HL-60 (cell line): ENCODE data around the gene PRMT9.

Experiments
- DNase-seq, 2 experiments: peaks; one replicate each; pipeline ENCODE4 v3.0.0-alpha.2; 2010 to 2020; ENCODE audit warnings: low read depth in 1 of 2, low spot score in 1 of 2
- H3K27ac ChIP-seq: fragments of 250-450 bp; sonication (Bioruptor Pico); replicated peaks from 2 replicates; pipeline ENCODE4 v1.5.1; 2020; ENCODE audit warnings: mild to moderate bottlenecking, moderate library complexity
- H3K27me3 ChIP-seq: fragments of 250-450 bp; sonication (Bioruptor Pico); 2 replicates; pipeline ENCODE4 v1.5.1; 2021; ENCODE audit warnings: mild to moderate bottlenecking, moderate library complexity; ENCODE audit not compliant: insufficient read depth, poor library complexity, severe bottlenecking
- H3K4me3 ChIP-seq: replicated peaks from 2 replicates; pipeline ENCODE4 v1.5.1; 2011; ENCODE audit warnings: mild to moderate bottlenecking, control low read depth, low read length; ENCODE audit not compliant: insufficient read depth
- CTCF ChIP-seq: IDR thresholded peaks from one replicate; pipeline ENCODE4 v1.5.1; 2011; ENCODE audit warnings: low read length, control low read depth, inconsistent platforms; ENCODE audit not compliant: insufficient read depth
- GABPA ChIP-seq: IDR thresholded peaks from 2 replicates; pipeline ENCODE4 v1.6.1; 2012; ENCODE audit warnings: low read depth
- POLR2AphosphoS5 ChIP-seq: IDR thresholded peaks from 2 replicates; pipeline ENCODE4 v1.6.1; 2012; ENCODE audit warnings: low read depth
- SPI1 ChIP-seq: IDR thresholded peaks from 2 replicates; pipeline ENCODE4 v1.6.1; 2012; ENCODE audit warnings: low read depth, mild to moderate bottlenecking, borderline replicate concordance
- TF ChIP-seq, protein P1 (sequence below): IDR thresholded peaks from 2 replicates; pipeline ENCODE4 v1.6.1; 2012; ENCODE audit warnings: low read depth; ENCODE audit not compliant: insufficient replicate concordance

PRMT9 gene

DNA sequence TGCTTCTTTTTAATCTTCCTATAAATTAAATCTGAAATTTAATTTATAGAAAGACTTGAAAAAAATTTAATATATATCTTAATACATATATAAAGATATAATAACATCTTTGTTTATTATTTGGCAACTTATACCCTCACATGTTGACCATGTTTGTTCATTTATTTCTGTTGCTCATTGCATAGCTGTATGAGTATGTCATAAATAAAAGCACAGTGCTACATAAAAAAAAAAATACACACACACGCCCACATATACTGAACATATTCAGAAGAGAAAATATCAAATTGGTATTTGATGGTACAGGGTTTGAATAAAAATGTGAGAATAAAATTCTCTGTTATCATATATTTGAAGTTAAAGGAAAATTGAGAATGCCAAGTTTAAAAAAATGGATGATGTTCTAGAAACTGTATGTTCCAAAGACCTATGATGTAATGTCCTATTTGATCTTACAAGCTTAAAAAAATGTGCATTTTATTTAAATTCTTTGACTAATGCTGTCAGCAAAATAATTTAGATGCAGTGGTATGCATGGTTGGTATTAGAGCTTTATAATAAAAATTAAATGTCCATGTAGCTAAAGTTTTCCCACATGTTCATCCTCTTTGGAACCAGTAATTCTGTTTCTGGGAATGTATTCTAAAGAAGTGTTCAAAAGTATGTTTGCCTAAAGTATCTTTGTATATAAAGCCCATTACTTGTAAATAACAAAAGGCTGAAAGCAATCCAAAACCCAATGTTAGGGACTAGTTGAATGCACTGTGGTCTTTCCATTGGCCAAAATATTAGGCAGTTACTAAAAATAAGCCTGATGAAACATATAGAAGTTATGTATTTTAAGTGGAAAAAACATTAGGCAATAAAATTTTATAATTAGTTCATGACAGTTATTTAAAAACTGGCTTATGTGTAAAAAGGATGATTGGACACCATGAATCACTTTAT, 53.9 kb downstream of the PRMT9 start:
- no peak overlapping the region for H3K27ac ChIP-seq
- no peak overlapping the region for H3K4me3 ChIP-seq
- DNase-seq, result no peak

DNA sequence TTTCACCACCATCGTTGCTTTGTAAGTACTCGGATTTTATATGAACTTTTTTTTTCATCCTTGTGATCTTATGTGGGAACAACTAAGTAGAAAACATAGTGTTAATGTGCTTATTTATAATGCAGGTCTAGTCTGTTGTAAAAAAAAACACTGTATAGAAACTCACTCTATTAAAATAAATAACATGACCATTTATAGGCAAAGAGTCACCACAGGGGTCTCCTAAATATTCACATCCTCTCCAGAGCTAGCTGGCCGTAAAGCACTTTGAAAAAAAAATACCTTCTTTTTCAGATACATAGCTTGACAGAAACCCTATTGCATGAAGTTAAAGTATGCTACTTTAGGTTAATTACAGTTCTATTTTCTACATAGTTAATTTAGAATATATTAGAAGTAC, 55.5 kb downstream of the PRMT9 start:
- no peak overlapping the region for H3K4me3 ChIP-seq
- no peaks in the 10 kb centered on the region for H3K27me3 ChIP-seq
- no peak for TF ChIP-seq SPI1
- no peak for TF ChIP-seq GABPA
- no peak for TF ChIP-seq POLR2AphosphoS5
- TF ChIP-seq, protein P1, sequence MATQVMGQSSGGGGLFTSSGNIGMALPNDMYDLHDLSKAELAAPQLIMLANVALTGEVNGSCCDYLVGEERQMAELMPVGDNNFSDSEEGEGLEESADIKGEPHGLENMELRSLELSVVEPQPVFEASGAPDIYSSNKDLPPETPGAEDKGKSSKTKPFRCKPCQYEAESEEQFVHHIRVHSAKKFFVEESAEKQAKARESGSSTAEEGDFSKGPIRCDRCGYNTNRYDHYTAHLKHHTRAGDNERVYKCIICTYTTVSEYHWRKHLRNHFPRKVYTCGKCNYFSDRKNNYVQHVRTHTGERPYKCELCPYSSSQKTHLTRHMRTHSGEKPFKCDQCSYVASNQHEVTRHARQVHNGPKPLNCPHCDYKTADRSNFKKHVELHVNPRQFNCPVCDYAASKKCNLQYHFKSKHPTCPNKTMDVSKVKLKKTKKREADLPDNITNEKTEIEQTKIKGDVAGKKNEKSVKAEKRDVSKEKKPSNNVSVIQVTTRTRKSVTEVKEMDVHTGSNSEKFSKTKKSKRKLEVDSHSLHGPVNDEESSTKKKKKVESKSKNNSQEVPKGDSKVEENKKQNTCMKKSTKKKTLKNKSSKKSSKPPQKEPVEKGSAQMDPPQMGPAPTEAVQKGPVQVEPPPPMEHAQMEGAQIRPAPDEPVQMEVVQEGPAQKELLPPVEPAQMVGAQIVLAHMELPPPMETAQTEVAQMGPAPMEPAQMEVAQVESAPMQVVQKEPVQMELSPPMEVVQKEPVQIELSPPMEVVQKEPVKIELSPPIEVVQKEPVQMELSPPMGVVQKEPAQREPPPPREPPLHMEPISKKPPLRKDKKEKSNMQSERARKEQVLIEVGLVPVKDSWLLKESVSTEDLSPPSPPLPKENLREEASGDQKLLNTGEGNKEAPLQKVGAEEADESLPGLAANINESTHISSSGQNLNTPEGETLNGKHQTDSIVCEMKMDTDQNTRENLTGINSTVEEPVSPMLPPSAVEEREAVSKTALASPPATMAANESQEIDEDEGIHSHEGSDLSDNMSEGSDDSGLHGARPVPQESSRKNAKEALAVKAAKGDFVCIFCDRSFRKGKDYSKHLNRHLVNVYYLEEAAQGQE, result no peak
- no peak for TF ChIP-seq CTCF
- DNase-seq, result no peak
- no peak overlapping the region for H3K27ac ChIP-seq

More for the DNA sequence above, 53.9 kb downstream of the PRMT9 start:
- no peaks in the 10 kb centered on the region for H3K27me3 ChIP-seq
- TF ChIP-seq, protein P1, result no peak
- TF ChIP-seq GABPA, result no peak
- TF ChIP-seq SPI1, result no peak
- TF ChIP-seq POLR2AphosphoS5, result no peak
- no peak for TF ChIP-seq CTCF

GRCh38 chr4:147626903-147627302, 57.1 kb downstream of the PRMT9 start:
- Histone ChIP-seq H3K27ac (no peak overlapping the region), H3K4me3 (no peak overlapping the region), H3K27me3 (no peaks in the 10 kb centered on the region)
- DNase-seq, result no peak
- TF ChIP-seq SPI1 (no peak), POLR2AphosphoS5 (no peak), CTCF (no peak), GABPA (no peak)
- TF ChIP-seq, protein P1, result no peak
